Measurements from ENCODE around the gene NEK9.

- TF ChIP-seq POLR2AphosphoS5 (IDR thresholded peaks at IDR 0.05) (no peak), POLR2A (IDR thresholded peaks at IDR 0.05) (no peak), CTCF (IDR thresholded peaks at IDR 0.05) (no peak), EP300 (IDR thresholded peaks at IDR 0.05) (no peak)
These were observed 38.9 kb upstream of the NEK9 start for GRCh38 chr14:75165586-75166391.
